Spleen (tissue), 11 donors: ENCODE results near the gene VAMP8. TPM values are rescaled to one million over a fixed set of nuclear protein-coding genes. Genes with fewer than 3 reads are reported as not detected.

ENCODE experiments used
- DNase-seq: peaks from one replicate; pipeline ENCODE4 v3.0.0-alpha.2; 2020
- H3K27ac ChIP-seq, 8 donors: fragments of 200-600 bp; sonication (generic) in 7 of 8; 1 replicate in 4 of 8; 2 replicates in 4 of 8; pipeline versions ENCODE4 v1.5.0 to v1.8.0; 2016 to 2021; ENCODE audit warnings: inconsistent platforms in 4 of 8, mild to moderate bottlenecking in 4 of 8, moderate library complexity in 1 of 8
- H3K27me3 ChIP-seq, 7 donors: fragments of 200-600 bp; sonication (generic) in 6 of 7; replicated peaks in 1 of 7; 1 replicate in 4 of 7; 2 replicates in 3 of 7; pipeline versions ENCODE4 v1.5.0 to v1.8.0; 2016 to 2021; ENCODE audit warnings: inconsistent platforms in 3 of 7, mild to moderate bottlenecking in 1 of 7
- H3K36me3 ChIP-seq, 6 donors: fragments of 200-600 bp; sonication (generic) in 5 of 6; 1 replicate in 4 of 6; 2 replicates in 2 of 6; pipeline versions ENCODE4 v1.5.0 to v1.8.0; 2016 to 2021; ENCODE audit warnings: inconsistent platforms in 2 of 6
- H3K4me1 ChIP-seq, 6 donors: fragments of 200-600 bp; sonication (generic) in 5 of 6; 1 replicate in 3 of 6; 2 replicates in 3 of 6; pipeline versions ENCODE4 v1.5.0 to v1.8.0; 2016 to 2021; ENCODE audit warnings: inconsistent platforms in 3 of 6
- H3K4me3 ChIP-seq, 8 donors: fragments of 200-600 bp; sonication (generic) in 7 of 8; 1 replicate in 4 of 8; 2 replicates in 4 of 8; pipeline versions ENCODE4 v1.5.0 to v1.8.0; 2016 to 2021; ENCODE audit warnings: inconsistent platforms in 4 of 8, mild to moderate bottlenecking in 4 of 8, moderate library complexity in 2 of 8
- H3K9me3 ChIP-seq, 8 donors: fragments of 200-600 bp; sonication (generic) in 7 of 8; 1 replicate in 4 of 8; 2 replicates in 4 of 8; pipeline versions ENCODE4 v1.5.0 to v1.8.0; 2016 to 2021; ENCODE audit warnings: inconsistent platforms in 4 of 8
- CTCF ChIP-seq, 11 experiments: fragments of 200-600 bp in 7 of 11; fragments of 450-650 bp in 4 of 11; sonication (generic) in 4 of 11; IDR thresholded peaks in 8 of 11; conservative IDR thresholded peaks in 3 of 11; 1 replicate in 7 of 11; 2 replicates in 4 of 11; pipeline versions ENCODE4 v1.4.0 to v1.8.0; 2016 to 2021; ENCODE audit warnings: antibody characterized with exemption in 11 of 11, inconsistent platforms in 4 of 11, mild to moderate bottlenecking in 1 of 11
- POLR2A ChIP-seq, 3 donors: fragments of 450-650 bp; IDR thresholded peaks; one replicate each; pipeline ENCODE4 v1.5.1; 2017; ENCODE audit warnings: antibody characterized with exemption in 3 of 3, mild to moderate bottlenecking in 1 of 3
- POLR2AphosphoS5 ChIP-seq, 3 donors: sonication (generic); formaldehyde crosslinking; IDR thresholded peaks; one replicate each; pipeline ENCODE4 v1.5.1; 2017; ENCODE audit warnings: antibody characterized with exemption in 3 of 3
- WGBS, 5 donors: extraction: QIAGEN DNeasy Blood & Tissue Kit in 3 of 5; methylation state at CpG; one replicate each; pipeline versions ENCODE4 v1.1.5 to v1.1.7; 2013 to 2018; 5-methylcytosine and 5-hydroxymethylcytosine counted together
- intact Hi-C: fragments of 100-400 bp; cut with DNase I; formaldehyde crosslinking; loops from one replicate; pipeline ENCODE4 v1.15.0; 2023; ENCODE audit warnings: low total_unique reads
- polyA plus RNA-seq, 3 donors: library from polyadenylated mRNA; stranded (reverse); fragments of 200-250 nt; gene quantifications; one replicate each; pipeline ENCODE4 v1.2.1, GENCODE V29; 2013
- total RNA-seq, 7 donors: library from RNA; depleted of rRNA in 3 of 7; stranded (reverse); fragments of >200 nt in 3 of 7; fragmentation: NEBNext Ultra II Directional in 4 of 7; extraction: Animal tissue kit (Norgen Biotek cat#: 25700) in 4 of 7; gene quantifications; one replicate each; pipeline versions ENCODE4 v1.1.0 to v1.2.1, GENCODE V29; 2016 to 2021
- donor health status: healthy with polysubstance abuse.
- donor health status: DM: no; HTN: no; CAD: no; lungs with moderate emphysema.
- donor health status: DM: no; HTN: no; CAD: no.
- donor health status: Bipolar disorder and iron deficiency.
- donor health status: healthy.
- donor health status: DM: no; HTN: no; CAD: no.
- donor health status: DM: yes; HTN: yes; CAD: no.

VAMP8 gene
- total and polyA plus RNA-seq, 10 donors, result 119 to 401 (median 152) TPM

- intact Hi-C loops, result no loop called here
- H3K36me3 ChIP-seq, result peaks cover 3 to 22% (median 20%) of the 10 kb centered on the region in 6 donors
- no peaks in the 10 kb centered on the region for H3K9me3 ChIP-seq
- peak; percentile 88 for DNase-seq
- H3K27ac ChIP-seq, result peak overlapping the region; percentile 92 to 99 (median 99)
- peak overlapping the region; percentile 78 to 97 (median 88) for H3K4me3 ChIP-seq
- peaks cover 20 to 70% (median 43%) of the 10 kb centered on the region in 6 donors for H3K4me1 ChIP-seq
- no peaks in the 10 kb centered on the region for H3K27me3 ChIP-seq
- WGBS, 5 donors, result 0 to 2% (median 1%) methylated on average over 34 to 35 of the region's 35 CpGs
- TF ChIP-seq POLR2AphosphoS5 (IDR thresholded peaks at IDR 0.05) (peak; percentile 25 to 61 (median 36)), CTCF (IDR thresholded peaks at IDR 0.05 in 8 of 11, conservative IDR thresholded peaks at IDR 0.05 in 3 of 11) (no peak)
These were observed 39.5 kb upstream of the VAMP8 start for GRCh38 chr2:85537600-85538506.

GRCh38 chr2:85538507-85539360, 38.7 kb upstream of the VAMP8 start, which contains the start of gene MAT2A:
Gene MAT2A, plus strand, starts transcription at chr2:85539168. Its CDS starts 120 bp downstream, at chr2:85539288.
- TF ChIP-seq POLR2A (IDR thresholded peaks at IDR 0.05) (peak; percentile 93 to 98 (median 98)), POLR2AphosphoS5 (IDR thresholded peaks at IDR 0.05) (peak; percentile 99 to 100 (median 99)), CTCF (IDR thresholded peaks at IDR 0.05 in 8 of 11, conservative IDR thresholded peaks at IDR 0.05 in 3 of 11) (peak; percentile 48 to 79 (median 76))
- DNase-seq, result peak; percentile 98
- intact Hi-C loops, result no loop called here
- 0% methylated on average over 67 to 92 of the region's 92 CpGs for WGBS, 5 donors
- no peaks in the 10 kb centered on the region for H3K27me3 ChIP-seq
- H3K27ac ChIP-seq, result peak within 1 kb of the TSS; percentile 92 to 99 (median 99)
- peaks cover 20 to 79% (median 43%) of the 10 kb centered on the region in 6 donors for H3K4me1 ChIP-seq
- H3K36me3 ChIP-seq, result peaks cover 3 to 31% (median 28%) of the 10 kb centered on the region in 6 donors
- peak within 1 kb of the TSS; percentile 78 to 97 (median 88) for H3K4me3 ChIP-seq
- no peaks in the 10 kb centered on the region for H3K9me3 ChIP-seq

- intact Hi-C loops, result no loop called here
- WGBS, 5 donors, result 0 to 1% (median 0%) methylated on average over 28 to 67 of the region's 67 CpGs
- Histone ChIP-seq H3K4me3 (peak overlapping the region; percentile 78 to 97 (median 88)), H3K27ac (peak overlapping the region; percentile 92 to 99 (median 99)), H3K36me3 (peaks cover 3 to 39% (median 36%) of the 10 kb centered on the region in 6 donors), H3K4me1 (peaks cover 20 to 78% (median 43%) of the 10 kb centered on the region in 6 donors), H3K27me3 (no peaks in the 10 kb centered on the region), H3K9me3 (no peaks in the 10 kb centered on the region)
- TF ChIP-seq POLR2AphosphoS5 (IDR thresholded peaks at IDR 0.05), result peak in 1 of 3 donors; percentile 75
- no peak for TF ChIP-seq POLR2A (IDR thresholded peaks at IDR 0.05)
- no peak for TF ChIP-seq CTCF (IDR thresholded peaks at IDR 0.05 in 8 of 11, conservative IDR thresholded peaks at IDR 0.05 in 3 of 11)
- peak; percentile 94 for DNase-seq
These were observed 37.8 kb upstream of the VAMP8 start for GRCh38 chr2:85539361-85540132.
